GM18526 (cell line): Measurements from ENCODE around the gene OGA.

Experiments used
- POLR2A ChIP-seq: IDR thresholded peaks from 3 replicates; pipeline ENCODE4 v1.6.1; 2011; ENCODE audit not compliant: insufficient read length; ENCODE audit errors: extremely low read depth

Gene OGA

DNA sequence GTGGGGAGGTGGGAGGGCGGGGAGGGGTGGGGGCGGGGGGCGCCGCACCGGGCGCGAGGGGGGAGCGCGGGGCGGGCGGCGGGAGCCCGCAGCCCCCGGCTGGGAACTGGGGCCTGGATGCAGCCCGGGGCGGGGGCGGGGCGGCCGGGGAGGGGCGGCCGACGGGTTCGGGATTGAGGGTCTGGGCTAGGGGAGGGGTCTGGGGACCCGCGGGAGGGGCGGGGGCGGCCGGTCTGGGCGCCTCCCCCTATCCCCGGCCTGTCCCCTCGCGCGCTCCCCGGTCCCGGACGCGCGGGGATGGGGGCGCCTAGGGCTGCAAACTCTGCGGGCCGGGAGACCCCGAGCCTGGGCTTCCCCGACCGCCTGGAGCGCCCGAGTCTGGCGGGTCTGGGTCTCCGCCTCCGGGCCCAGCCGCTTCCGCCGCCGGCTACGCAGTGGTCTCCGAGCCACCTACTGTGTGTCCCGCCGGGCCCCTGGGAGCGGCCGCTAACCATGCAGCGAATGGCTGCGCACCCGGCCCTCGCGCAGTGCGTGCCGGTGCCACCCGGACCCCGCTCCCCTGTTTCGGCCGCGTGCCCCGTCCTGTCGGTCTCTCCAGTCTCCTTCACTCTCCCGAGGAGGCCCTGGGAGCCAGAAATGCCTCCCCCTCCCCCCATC is 42.0 kb downstream of the OGA start:
- TF ChIP-seq POLR2A = no peak

DNA sequence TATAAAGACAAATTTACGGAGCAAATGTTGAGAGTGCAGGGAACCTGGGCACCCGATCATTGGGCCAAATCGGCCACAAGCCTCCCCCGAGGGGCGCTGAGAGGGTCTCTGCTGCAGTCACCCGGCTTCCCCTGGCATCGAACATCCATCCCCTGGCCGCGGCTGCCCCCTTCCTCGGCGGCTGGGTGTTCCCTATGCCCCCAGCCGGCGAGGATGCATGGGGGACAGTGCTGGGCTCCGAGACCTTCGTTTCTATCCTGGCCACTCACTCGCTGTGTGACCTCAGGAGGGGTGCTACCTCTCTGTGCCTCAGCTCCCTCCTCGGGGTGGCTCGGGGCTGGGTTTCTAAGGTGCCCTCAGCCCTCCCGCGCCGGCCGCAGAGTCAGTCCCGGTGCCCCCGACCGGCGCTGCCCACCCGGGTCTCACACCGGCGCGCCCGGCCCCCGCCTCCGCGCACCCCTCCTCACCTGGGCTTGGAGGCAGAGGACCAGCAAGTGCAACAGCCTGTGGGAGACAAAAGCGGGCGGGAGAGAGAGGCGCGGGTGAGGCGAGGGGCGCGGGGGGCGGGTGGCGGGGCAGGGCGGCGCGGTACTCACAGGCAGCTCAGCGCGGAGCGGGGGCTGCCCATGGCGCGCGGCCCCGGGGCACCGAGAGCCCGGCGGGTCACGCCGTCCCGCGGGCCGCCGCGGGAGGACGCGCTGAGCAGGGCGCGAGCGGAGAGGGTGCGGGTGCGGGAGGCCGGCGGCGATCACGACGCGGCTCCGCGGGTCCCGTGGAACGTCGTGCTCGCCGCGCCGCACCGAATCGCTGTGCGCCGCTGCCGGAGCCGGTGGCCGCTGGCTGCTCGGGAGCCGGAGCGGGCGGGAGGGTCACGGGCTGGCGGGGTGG is 42.7 kb downstream of the OGA start, which contains the start of gene FGF8:
Gene FGF8, minus strand, starts transcription at position 842 of the 888 bp plus-strand sequence. Its CDS starts 214 bp downstream, at position 628.
- TF ChIP-seq POLR2A = no peak

DNA sequence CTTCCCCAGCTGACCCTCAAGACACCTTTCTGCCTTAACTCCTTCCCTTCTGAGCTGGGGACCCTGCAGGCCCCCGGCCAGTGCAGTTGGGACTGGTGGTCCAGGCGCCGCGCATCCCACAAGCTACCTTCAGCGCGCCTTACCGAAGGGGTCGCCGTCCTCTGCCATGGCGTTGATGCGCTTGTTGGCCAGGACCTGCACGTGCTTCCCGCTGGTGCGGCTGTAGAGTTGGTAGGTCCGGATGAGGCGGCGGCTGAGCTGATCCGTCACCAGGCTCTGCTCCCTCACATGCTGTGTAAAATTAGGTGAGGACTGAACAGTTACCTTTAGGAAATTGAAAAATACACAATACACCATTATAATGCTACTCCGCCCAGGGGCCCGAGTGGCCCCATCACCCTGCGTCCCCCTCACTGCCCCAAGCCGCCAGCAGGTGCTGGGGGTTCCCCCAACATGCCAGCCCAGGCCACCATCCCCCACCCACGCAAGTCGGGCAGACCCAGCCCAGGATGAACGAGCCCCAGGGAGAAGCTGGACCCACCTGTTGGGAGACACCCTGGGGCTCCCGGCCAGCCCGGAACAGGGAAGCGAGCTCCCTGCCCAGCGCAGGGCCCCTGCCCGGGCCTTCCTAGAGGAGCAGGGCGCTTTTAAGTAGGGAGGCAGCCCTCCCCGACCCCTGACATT is 43.5 kb downstream of the OGA start:
- no peak for TF ChIP-seq POLR2A

DNA sequence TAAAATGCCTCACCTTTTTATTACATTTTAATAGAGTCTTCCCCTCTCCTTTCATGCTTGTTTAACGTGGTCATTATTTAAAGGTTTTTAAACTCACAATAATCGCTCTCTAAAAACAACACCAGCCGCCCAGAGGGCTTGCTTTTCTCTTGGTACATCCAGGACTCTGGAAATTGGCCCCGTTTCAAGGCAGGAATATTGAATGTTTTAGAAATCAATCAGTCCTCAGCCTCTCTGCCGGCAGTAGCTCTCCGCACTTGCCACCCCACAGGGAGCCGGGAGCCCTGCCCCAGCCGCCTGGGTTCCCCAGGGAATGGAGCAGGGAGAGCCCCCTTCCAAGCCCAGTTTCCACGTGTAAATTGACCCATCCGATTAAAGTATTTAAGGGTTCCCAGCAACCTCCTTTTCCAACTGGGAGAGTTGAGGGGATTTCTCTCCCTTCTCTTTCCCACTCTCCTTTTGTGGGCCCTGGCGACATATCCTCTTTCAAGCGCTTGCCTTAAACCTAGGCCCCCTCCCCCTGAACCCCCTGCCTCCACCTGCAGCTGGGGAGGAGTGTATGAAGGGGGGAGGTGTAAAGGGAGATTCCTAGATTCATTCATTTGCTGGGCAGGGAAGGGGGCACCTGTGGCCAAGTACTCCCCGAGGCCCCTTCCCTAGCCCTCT is 44.2 kb downstream of the OGA start:
- no peak for TF ChIP-seq POLR2A

DNA sequence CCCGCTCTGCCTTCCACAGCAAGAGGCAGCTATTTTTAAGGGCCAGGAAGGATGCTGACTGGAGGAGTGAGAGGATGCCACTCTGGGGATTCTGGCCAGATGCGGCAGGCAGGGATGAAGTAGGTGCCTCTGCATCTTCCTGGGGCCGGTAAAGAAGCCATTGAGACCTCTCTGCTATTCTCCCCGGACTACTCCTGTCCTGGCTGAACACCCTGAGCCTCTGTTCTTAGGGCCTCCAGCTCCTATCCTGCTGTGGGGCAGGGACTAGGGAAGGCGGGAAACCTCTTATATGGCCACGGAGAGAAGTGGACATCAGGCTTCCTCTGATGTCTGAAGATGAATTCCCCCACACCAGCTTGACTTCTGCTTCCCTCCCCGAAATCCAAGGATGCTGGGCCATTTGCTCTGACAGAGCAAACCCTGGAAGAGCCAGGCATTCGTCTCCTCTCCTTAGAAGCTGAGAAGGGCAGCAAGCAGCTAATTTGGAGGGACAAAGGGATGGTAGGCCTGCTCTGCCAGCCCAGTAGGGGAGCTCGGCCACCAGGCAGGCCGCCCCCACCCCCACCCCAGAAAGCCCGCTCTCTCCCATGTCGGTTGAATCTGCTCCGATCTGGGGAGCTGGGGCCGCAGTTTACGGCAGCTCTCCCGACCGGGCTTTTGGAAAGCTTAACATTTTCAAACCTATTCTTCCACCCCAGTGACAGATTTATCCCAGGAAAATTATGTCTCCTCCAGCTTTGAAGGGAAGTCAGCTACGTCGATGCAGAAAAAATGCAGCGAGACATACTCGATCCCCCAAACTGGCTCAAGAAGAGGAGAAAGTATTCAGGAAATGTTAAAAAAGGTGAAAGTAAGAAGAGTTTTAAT is 45.1 kb downstream of the OGA start:
- no peak for TF ChIP-seq POLR2A

DNA sequence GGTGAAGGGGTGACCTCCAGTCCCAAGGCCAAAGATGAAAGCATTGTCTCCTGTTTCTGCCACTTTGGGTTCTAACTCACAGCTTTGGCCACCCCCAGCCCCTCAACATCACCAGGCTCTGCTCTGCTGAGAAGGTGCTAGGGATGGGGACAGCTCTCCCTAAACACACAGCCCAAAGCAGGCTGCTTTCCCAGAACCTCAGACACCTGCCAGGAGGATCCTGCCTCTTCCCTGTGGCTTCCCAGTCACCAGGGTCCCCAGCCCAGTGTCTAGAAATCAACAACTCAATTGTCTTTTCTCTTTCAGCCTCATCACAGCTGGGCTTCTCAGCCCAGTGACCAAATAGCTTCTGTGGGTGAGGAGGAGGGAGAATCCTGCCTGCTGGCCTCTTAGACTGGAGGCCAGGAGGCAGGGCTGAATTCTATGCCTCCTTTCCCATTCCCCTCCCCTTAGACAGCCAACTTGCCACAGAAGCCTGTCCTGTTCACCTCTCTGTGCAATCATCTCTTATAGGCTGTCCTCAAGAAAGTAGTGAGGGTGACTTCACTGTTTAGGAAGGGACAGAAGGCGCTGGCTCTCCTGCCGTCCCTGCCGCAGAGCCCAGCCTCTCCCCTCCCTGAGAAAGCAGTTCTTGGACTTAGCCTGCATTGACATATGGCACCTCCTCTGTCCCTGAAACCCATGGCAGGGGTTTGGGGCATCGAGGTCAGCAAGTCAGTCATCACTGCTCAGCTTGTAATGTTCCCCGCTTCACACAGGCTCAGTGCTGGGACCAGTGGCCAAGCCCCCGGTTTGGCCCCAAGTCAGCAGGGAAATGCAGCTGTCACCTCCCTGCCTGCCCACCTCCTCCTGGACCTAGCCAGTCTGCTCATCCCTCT is 46.0 kb downstream of the OGA start:
- TF ChIP-seq POLR2A = no peak

DNA sequence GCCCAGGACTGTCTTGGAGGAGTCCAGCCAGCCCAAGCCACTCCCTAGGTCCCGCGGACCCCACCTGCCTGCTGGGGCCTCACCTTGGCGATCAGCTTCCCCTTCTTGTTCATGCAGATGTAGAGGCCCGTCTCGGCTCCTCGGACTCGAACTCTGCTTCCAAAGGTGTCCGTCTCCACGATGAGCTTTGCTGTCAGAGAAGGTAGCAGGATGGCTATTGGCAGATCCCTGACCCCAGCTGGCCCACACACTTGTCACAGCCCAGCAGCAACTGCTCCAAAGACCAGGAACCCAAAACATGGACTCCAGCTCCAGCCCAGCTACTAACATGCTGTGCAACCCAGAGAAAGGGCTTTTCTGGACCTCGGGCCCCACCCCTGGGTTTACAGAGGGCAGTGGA is 46.9 kb downstream of the OGA start:
- TF ChIP-seq POLR2A = no peak

DNA sequence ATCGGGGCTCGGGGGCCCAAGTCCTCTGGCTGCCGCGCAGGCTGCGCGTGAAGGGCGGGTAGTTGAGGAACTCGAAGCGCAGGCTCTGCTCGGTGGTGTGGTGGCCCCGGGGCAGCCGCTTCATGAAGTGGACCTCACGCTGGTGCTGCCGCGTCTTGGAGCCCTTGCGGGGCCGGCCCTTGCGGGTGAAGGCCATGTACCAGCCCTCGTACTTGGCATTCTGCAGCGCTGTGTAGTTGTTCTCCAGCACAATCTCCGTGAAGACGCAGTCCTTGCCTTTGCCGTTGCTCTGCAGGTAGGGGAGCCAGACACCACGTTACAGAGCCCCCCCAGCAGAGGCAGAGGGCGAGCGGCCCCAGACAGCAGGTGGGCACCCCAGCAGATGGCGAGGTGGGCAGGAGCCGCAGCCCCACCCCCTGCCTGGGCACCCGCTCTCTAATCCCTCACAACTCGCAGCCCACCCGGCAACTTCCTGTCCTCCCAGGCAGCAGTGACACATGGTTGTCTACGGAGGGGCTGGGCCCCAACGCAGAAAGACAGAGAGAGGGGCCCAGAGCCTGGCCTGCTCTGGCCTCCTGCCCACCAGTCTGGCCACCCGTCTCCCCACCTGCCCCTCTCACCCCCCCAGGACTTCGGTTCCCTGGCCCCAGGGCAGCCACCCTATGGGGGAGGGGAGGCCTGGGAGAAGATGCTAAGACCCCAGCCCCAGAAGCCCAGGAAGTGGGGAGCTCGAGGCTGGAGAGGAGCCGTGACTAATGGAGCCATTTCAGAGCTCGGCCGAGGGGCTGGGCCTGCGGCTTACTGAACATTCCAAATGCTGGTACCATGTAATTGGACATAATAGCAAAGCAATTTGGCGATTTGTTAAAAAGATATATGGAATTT is 47.7 kb downstream of the OGA start:
- TF ChIP-seq POLR2A = no peak

DNA sequence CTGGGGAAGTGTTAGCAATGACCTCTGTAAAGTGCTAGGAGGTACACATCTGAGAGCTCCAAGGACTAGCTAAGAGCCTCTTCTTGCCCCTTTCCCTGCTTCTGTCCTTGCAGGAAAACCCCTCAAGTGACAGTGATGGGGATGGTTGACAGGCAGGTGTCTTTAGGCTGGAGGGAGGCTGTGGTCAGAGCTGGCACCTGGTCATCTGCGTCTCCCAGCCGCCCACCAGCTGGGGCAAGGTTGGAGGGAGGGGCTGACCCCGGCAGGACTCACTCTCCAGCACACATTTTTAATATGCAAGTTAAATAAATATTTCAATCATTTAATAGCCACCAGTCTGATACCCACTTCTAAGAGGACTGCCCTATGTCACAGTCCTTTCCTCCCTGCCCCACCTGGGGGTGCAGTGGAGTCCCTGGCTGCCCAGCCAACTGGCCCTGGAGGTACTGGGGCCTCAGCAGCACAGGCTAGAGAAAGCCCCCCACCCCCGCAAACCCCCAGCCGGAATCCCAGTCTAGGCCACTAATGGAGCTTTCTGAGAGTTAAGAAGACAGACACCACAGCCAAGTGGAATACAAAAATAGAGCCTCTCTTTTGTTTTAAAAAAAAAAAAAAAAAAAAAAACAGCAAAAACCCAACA is 48.6 kb downstream of the OGA start:
- no peak for TF ChIP-seq POLR2A

DNA sequence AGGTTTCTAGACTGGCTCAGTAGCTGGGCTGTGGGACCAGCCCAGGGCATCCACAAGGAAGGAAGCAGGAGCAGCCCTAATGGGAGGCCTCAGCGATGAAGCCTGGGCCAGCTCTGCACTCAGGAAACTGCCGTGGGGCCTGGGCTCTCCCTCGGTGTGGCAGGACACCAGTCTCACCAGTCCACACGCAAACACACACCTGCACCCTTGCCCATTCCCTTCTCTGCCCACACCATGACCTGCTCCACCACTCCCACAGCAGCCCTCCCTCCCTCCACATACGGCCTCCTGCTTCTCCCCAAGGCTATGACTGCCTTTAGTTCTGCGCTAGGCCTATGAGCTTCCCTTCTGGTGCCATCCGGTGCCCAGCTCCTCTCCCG is 49.5 kb downstream of the OGA start:
- TF ChIP-seq POLR2A = no peak

DNA sequence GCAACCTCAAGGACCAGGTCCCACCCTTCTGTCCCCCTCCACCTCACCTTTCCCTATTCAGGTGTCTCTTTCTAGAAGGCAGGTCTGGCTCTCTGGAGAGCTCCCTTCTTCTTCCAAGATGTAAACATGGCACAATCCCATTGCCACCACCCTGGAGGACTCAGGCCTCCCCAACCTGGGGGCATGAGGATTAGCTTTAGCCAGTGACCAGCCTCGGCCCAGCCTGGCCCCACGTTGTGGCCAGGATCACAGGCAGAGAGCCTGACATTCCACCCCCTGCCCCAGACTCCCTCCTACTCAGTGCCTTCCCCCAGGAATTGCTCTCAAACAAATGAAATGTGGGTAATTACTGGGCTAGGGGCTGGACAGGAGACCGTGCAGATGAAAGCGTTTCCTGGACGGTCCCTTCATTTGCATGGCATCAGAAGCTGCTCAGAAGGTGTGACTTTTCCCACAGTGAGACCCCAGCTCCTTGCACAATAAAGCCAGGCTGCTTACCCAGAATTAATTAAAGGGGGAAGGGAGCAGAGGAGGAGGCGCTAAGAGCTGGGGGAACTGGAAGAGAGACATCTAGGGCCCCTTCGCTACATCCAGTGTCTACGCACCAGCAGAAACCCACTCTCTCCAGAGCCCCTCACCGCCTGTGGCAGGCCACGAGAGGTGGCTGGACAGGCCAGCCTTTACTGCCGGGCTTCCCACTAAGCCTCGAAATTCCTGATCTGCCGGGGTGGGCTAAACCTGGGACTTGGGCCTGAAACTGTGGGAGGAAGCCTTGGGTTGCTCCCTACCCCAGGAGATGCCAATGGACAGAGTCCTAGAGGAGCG is 50.1 kb downstream of the OGA start:
- no peak for TF ChIP-seq POLR2A
